Gastrocnemius medialis (tissue), 4 donors: ENCODE results near the gene PAX6.

Experiments
- CTCF ChIP-seq, 5 experiments: fragments of 450-650 bp in 3 of 5; fragments of 200-600 bp in 2 of 5; sonication (generic) in 2 of 5; IDR thresholded peaks in 4 of 5; conservative IDR thresholded peaks in 1 of 5; 1 replicate in 4 of 5; 2 replicates in 1 of 5; pipeline ENCODE4 v1.5.1; 2016 to 2019; ENCODE audit warnings: antibody characterized with exemption in 5 of 5, mild to moderate bottlenecking in 3 of 5, moderate library complexity in 3 of 5
- POLR2A ChIP-seq, 2 donors: fragments of 450-650 bp; IDR thresholded peaks; one replicate each; pipeline ENCODE4 v1.6.1; 2017; ENCODE audit warnings: antibody characterized with exemption in 2 of 2, mild to moderate bottlenecking in 2 of 2, moderate library complexity in 2 of 2

GRCh38 chr11:31763296-31763695 lies 47.8 kb downstream of the PAX6 start:
- no peak for TF ChIP-seq CTCF (IDR thresholded peaks at IDR 0.05 in 4 of 5, conservative IDR thresholded peaks at IDR 0.05 in 1 of 5)
- TF ChIP-seq POLR2A (IDR thresholded peaks at IDR 0.05): no peak
